Activated T-cell treated with anti-CD3 and anti-CD28 coated beads, Interleukin-2, amount 50 U/mL, for 4 hours (primary cell): ENCODE data around the gene UNC13A. TPM values are rescaled to one million over a fixed set of nuclear protein-coding genes. Genes with fewer than 3 reads are reported as not detected.
A peak's percentile ranks its signal among the peaks of the same experiment; 100 is the strongest.

ENCODE experiments used
- ATAC-seq, 2 donors: fragments of 200-7000 bp; cut with Tn5 transposase; one replicate each; pipeline ENCODE4 v1.10.0; 2021
- DNase-seq: peaks from one replicate; pipeline ENCODE4 v3.0.0-alpha.2; 2020
- H3K27me3 Mint-ChIP-seq: one replicate; pipeline ENCODE4 v1.8.0; 2021; ENCODE audit warnings: low read depth, mixed read lengths
- H3K36me3 Mint-ChIP-seq: one replicate; pipeline ENCODE4 v1.8.0; 2022; ENCODE audit warnings: mixed read lengths; ENCODE audit not compliant: insufficient read depth
- H3K4me1 Mint-ChIP-seq: one replicate; pipeline ENCODE4 v1.8.0; 2021; ENCODE audit warnings: low read depth, mixed read lengths
- H3K4me3 Mint-ChIP-seq: one replicate; pipeline ENCODE4 v1.8.0; 2021; ENCODE audit warnings: mild to moderate bottlenecking, moderate library complexity, mixed read lengths
- H3K9me3 Mint-ChIP-seq: one replicate; pipeline ENCODE4 v1.8.0; 2021; ENCODE audit warnings: mixed read lengths
- total RNA-seq, 3 donors: library from RNA; stranded (reverse); gene quantifications; one replicate each; pipeline ENCODE4 v1.2.1, GENCODE V29; 2021

Gene UNC13A
- total RNA-seq, result under 1 TPM in 2 of 3 donors, not detected in 1; 0.08 to 0.15 TPM

DNA sequence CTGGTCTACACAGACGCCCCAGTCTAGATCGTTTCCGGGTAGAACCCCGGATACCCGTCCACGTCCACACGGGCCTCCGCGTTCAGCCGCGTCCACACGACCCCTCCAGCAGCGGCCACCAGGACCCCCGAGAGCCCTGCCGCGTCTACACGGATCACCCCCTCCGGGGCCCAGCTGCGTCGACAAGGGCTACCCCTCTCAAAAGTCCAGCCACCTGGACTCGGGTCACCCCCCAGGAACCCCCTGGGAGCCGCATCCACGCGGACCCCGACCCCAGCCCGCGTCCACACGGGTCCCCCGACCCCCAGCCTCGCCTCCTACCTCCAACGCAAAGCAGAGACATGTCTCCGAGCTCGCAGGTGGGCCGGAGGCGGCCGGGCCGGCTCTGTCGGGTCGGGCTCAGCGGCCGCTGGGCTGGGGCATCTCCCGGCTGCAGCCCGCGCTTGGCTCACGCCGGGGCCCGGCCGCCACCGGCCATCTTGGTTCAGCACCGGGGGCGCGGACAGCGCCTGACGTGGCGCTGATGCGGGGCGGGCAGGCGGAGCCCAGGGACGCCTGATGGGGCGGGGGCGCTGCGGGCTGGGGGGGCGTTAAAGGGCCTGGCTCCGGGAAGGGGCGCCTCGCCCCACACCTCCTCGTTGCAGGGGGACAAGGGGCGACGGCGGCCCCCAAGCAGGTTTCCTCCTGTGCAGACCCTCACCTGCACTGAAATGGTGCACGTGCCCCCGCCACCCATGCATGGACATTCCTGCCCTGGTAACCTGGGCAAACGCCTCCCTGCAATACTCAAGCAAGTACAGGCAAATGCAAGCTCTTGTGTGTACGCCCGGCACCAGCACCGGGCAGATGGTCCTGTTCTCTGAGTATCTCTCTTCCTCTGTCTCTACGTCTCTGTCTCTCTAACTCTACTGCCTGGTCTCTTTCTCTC, at the start of gene UNC13A:
TSS of gene UNC13A (minus strand) at position 498 of the 928 bp plus-strand sequence. CDS start at position 343, 155 bp downstream.
- Mint-ChIP-seq H3K4me1 (peaks cover 13% of the 10 kb centered on the region), H3K4me3 (no peak within 1 kb of the TSS), H3K27me3 (peaks cover 78% of the 10 kb centered on the region)

DNA sequence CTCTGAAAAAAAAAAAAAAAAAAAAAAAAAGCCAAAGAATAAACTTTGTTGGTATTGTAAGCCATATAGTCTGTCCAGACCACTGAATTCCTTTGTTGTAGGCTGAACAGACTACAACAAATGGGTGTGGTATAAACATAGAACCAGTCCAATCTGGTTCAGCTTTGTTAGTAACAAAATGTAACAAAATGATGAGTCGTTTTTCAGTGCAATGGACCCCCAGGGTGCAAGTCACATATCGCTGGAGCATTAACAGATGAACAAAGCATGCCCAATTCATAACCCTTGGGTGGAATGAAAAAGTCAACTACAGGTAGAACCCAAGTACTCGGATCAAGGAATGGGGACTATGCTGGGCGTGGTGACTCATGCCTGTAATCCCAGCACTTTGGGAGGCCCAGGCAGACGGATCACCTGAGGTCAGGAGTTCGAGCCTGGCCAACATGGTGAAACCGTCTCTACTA, 49.6 kb upstream of the UNC13A start:
- H3K27me3 Mint-ChIP-seq, result no peaks in the 10 kb centered on the region
- no peak overlapping the region for H3K4me3 Mint-ChIP-seq
- H3K36me3 Mint-ChIP-seq, result peaks cover 13% of the 10 kb centered on the region
- no peak for ATAC-seq
- peaks cover 5% of the 10 kb centered on the region for H3K4me1 Mint-ChIP-seq
- no peak for DNase-seq
- H3K9me3 Mint-ChIP-seq, result no peaks in the 10 kb centered on the region

More for the DNA sequence above, at the start of gene UNC13A:
- peak; percentile 85 to 90 for ATAC-seq
- no peaks in the 10 kb centered on the region for H3K36me3 Mint-ChIP-seq
- H3K9me3 Mint-ChIP-seq, result peaks cover 3% of the 10 kb centered on the region
- DNase-seq, result peak; percentile 13

GRCh38 chr19:17735410-17735809, 47.3 kb upstream of the UNC13A start:
- Mint-ChIP-seq H3K4me3 (no peak overlapping the region), H3K9me3 (no peaks in the 10 kb centered on the region), H3K27me3 (no peaks in the 10 kb centered on the region), H3K36me3 (peaks cover 26% of the 10 kb centered on the region), H3K4me1 (peaks cover 17% of the 10 kb centered on the region)
- no peak for ATAC-seq
- DNase-seq, result no peak

DNA sequence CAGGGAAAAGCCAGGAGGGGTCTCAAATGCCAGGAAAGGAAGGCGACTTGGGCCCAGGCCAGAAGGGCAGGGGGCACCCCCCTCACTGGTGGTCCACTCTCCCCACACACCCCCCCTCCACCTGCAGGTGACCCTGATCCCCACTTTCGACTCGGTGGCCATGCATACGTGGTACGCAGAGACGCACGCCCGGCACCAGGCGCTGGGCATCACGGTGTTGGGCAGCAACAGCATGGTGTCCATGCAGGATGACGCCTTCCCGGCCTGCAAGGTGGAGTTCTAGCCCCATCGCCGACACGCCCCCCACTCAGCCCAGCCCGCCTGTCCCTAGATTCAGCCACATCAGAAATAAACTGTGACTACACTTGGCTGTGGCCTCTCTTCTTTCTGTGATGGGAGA, 46.0 kb upstream of the UNC13A start:
- Mint-ChIP-seq H3K9me3 (no peaks in the 10 kb centered on the region), H3K4me3 (no peak overlapping the region), H3K27me3 (no peaks in the 10 kb centered on the region), H3K36me3 (peaks cover 29% of the 10 kb centered on the region), H3K4me1 (peaks cover 19% of the 10 kb centered on the region)
- no peak for ATAC-seq
- DNase-seq, result no peak

GRCh38 chr19:17733127-17733526, 45.0 kb upstream of the UNC13A start:
- peaks cover 15% of the 10 kb centered on the region for H3K4me1 Mint-ChIP-seq
- H3K36me3 Mint-ChIP-seq, result peaks cover 29% of the 10 kb centered on the region
- no peak for DNase-seq
- H3K27me3 Mint-ChIP-seq, result no peaks in the 10 kb centered on the region
- H3K9me3 Mint-ChIP-seq, result no peaks in the 10 kb centered on the region
- ATAC-seq, result no peak
- H3K4me3 Mint-ChIP-seq, result no peak overlapping the region

GRCh38 chr19:17727843-17728242, 39.7 kb upstream of the UNC13A start:
- H3K36me3 Mint-ChIP-seq, result peaks cover 27% of the 10 kb centered on the region
- peaks cover 17% of the 10 kb centered on the region for H3K4me1 Mint-ChIP-seq
- H3K9me3 Mint-ChIP-seq, result no peaks in the 10 kb centered on the region
- H3K27me3 Mint-ChIP-seq, result no peaks in the 10 kb centered on the region
- no peak for ATAC-seq
- no peak overlapping the region for H3K4me3 Mint-ChIP-seq
- DNase-seq, result no peak

DNA sequence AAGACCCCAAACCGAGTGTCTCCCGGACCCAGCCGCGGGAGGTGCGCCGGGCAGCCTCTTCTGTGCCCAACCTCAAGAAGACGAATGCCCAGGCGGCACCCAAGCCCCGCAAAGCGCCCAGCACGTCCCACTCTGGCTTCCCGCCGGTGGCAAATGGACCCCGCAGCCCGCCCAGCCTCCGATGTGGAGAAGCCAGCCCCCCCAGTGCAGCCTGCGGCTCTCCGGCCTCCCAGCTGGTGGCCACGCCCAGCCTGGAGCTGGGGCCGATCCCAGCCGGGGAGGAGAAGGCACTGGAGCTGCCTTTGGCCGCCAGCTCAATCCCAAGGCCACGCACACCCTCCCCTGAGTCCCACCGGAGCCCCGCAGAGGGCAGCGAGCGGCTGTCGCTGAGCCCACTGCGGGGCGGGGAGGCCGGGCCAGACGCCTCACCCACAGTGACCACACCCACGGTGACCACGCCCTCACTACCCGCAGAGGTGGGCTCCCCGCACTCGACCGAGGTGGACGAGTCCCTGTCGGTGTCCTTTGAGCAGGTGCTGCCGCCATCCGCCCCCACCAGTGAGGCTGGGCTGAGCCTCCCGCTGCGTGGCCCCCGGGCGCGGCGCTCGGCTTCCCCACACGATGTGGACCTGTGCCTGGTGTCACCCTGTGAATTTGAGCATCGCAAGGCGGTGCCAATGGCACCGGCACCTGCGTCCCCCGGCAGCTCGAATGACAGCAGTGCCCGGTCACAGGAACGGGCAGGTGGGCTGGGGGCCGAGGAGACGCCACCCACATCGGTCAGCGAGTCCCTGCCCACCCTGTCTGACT, 39.0 kb upstream of the UNC13A start:
- no peak for DNase-seq
- Mint-ChIP-seq H3K4me1 (peaks cover 19% of the 10 kb centered on the region), H3K4me3 (no peak overlapping the region), H3K9me3 (no peaks in the 10 kb centered on the region), H3K36me3 (peaks cover 27% of the 10 kb centered on the region), H3K27me3 (no peaks in the 10 kb centered on the region)
- ATAC-seq, result no peak

DNA sequence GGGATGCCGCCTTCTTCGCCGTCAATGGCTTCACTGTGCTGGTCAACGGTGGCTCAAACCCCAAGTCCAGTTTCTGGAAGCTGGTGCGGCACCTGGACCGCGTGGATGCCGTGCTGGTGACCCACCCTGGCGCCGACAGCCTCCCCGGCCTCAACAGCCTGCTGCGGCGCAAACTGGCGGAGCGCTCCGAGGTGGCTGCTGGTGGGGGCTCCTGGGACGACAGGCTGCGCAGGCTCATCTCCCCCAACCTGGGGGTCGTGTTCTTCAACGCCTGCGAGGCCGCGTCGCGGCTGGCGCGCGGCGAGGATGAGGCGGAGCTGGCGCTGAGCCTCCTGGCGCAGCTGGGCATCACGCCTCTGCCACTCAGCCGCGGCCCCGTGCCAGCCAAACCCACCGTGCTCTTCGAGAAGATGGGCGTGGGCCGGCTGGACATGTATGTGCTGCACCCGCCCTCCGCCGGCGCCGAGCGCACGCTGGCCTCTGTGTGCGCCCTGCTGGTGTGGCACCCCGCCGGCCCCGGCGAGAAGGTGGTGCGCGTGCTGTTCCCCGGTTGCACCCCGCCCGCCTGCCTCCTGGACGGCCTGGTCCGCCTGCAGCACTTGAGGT, 38.1 kb upstream of the UNC13A start:
- Mint-ChIP-seq H3K4me1 (peaks cover 24% of the 10 kb centered on the region), H3K4me3 (no peak overlapping the region), H3K36me3 (peaks cover 24% of the 10 kb centered on the region), H3K27me3 (no peaks in the 10 kb centered on the region), H3K9me3 (no peaks in the 10 kb centered on the region)
- ATAC-seq (no peak), DNase-seq (no peak)

GRCh38 chr19:17725422-17726078, 37.4 kb upstream of the UNC13A start:
- H3K4me1 Mint-ChIP-seq, result peaks cover 25% of the 10 kb centered on the region

GRCh38 chr19:17724655-17725054, 36.5 kb upstream of the UNC13A start:
- peaks cover 28% of the 10 kb centered on the region for H3K4me1 Mint-ChIP-seq
- no peaks in the 10 kb centered on the region for H3K27me3 Mint-ChIP-seq
- no peak overlapping the region for H3K4me3 Mint-ChIP-seq
- no peak for ATAC-seq
- H3K36me3 Mint-ChIP-seq, result peaks cover 17% of the 10 kb centered on the region
- DNase-seq, result no peak
- H3K9me3 Mint-ChIP-seq, result no peaks in the 10 kb centered on the region

More at GRCh38 chr19:17725422-17726078, 37.4 kb upstream of the UNC13A start:
- Mint-ChIP-seq H3K27me3 (no peaks in the 10 kb centered on the region), H3K36me3 (peaks cover 19% of the 10 kb centered on the region), H3K9me3 (no peaks in the 10 kb centered on the region), H3K4me3 (no peak overlapping the region)
- no peak for DNase-seq
- ATAC-seq, result no peak

- no peak overlapping the region for H3K4me3 Mint-ChIP-seq
- DNase-seq (no peak), ATAC-seq (no peak)
- H3K9me3 Mint-ChIP-seq, result no peaks in the 10 kb centered on the region
- H3K4me1 Mint-ChIP-seq, result peaks cover 35% of the 10 kb centered on the region
- peaks cover 17% of the 10 kb centered on the region for H3K36me3 Mint-ChIP-seq
- no peaks in the 10 kb centered on the region for H3K27me3 Mint-ChIP-seq
Observed at GRCh38 chr19:17722655-17723240, 34.6 kb upstream of the UNC13A start.

- peaks cover 17% of the 10 kb centered on the region for H3K36me3 Mint-ChIP-seq
- peak overlapping the region; percentile 87 for H3K4me3 Mint-ChIP-seq
- H3K27me3 Mint-ChIP-seq, result no peaks in the 10 kb centered on the region
- no peak for DNase-seq
- no peak for ATAC-seq
- peaks cover 36% of the 10 kb centered on the region for H3K4me1 Mint-ChIP-seq
- H3K9me3 Mint-ChIP-seq, result no peaks in the 10 kb centered on the region
Observed at GRCh38 chr19:17721821-17722220, 33.7 kb upstream of the UNC13A start.

- peaks cover 17% of the 10 kb centered on the region for H3K36me3 Mint-ChIP-seq
- no peaks in the 10 kb centered on the region for H3K27me3 Mint-ChIP-seq
- peak overlapping the region; percentile 87 for H3K4me3 Mint-ChIP-seq
- peaks cover 36% of the 10 kb centered on the region for H3K4me1 Mint-ChIP-seq
- no peaks in the 10 kb centered on the region for H3K9me3 Mint-ChIP-seq
- ATAC-seq (no peak), DNase-seq (no peak)
Observed at GRCh38 chr19:17721111-17721628, 33.0 kb upstream of the UNC13A start.
